ENCODE data around the gene VWA7.
"Not testable (repeated sequence)": the region's sequence is repeated elsewhere in the genome, so short reads cannot be mapped to it uniquely, and the experiment has no call there.

VWA7 gene, protein sequence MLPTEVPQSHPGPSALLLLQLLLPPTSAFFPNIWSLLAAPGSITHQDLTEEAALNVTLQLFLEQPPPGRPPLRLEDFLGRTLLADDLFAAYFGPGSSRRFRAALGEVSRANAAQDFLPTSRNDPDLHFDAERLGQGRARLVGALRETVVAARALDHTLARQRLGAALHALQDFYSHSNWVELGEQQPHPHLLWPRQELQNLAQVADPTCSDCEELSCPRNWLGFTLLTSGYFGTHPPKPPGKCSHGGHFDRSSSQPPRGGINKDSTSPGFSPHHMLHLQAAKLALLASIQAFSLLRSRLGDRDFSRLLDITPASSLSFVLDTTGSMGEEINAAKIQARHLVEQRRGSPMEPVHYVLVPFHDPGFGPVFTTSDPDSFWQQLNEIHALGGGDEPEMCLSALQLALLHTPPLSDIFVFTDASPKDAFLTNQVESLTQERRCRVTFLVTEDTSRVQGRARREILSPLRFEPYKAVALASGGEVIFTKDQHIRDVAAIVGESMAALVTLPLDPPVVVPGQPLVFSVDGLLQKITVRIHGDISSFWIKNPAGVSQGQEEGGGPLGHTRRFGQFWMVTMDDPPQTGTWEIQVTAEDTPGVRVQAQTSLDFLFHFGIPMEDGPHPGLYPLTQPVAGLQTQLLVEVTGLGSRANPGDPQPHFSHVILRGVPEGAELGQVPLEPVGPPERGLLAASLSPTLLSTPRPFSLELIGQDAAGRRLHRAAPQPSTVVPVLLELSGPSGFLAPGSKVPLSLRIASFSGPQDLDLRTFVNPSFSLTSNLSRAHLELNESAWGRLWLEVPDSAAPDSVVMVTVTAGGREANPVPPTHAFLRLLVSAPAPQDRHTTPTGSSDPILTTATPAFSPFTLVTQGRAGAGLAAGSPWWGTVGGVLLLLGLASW

DNA sequence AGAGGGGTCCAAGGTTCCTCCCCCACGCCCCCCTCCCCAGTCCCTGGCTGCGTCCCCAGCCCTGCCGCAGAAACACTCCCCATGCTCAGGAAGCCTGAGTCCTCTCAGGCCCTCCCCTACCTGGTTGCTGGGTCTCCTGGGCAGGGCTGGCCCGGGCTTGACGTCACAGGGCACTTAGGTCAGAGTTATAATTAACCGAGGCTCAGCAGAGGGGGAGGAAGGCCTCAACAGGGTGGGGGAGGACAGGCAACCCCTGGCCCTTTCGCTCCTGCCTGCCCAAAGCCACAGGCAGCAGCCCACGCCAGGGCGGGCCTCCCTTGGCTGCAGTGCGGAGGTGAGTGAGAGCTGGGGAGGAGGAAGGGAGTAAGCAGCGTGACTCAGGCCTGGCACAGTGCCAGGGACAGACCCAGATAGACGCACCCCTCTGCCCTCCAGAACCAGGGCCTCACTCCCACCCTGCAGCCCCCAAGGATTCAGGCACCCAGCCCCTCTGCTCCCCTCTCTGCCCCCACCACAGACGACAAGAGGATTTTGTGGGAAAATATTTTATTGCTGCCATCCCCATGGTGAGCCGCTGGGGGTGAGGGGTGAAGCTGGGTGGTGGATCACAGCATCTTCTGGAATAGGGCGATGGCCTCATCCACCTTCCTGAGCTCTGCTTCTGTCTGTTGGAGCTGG lies at the start of gene VWA7:
Gene VWA7 (minus strand): TSS at position 340 of the 678 bp plus-strand sequence. CDS start 549 bp downstream, outside the sequence.
- peak; percentile 75 for DNase-seq (ENCODE audit: low spot score)

DNA sequence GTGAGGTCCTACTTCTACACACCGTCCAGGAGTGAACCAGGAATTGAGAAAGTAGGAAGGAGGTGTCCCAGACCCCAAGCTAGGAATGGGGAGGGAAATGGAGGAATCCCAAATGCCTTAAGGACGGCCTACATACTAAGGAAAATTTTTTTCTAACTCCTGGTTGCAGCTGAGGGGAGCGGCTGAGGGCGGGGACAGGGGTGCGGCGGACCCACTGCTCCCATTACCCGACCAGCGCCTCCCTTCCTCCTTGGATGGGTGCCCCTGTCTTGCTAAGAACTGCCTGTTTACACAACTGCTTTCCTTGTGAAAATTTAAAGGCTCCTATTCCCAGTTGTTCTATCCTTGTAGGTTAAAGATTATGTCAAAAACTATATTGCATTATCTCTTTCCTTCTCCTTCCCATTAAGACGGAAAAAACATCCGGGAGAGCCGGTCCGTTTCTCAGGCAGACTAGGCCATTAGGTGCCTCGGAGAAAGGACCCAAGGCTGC lies 49.7 kb upstream of the VWA7 start:
- no peak for DNase-seq (ENCODE audit: low spot score)

DNA sequence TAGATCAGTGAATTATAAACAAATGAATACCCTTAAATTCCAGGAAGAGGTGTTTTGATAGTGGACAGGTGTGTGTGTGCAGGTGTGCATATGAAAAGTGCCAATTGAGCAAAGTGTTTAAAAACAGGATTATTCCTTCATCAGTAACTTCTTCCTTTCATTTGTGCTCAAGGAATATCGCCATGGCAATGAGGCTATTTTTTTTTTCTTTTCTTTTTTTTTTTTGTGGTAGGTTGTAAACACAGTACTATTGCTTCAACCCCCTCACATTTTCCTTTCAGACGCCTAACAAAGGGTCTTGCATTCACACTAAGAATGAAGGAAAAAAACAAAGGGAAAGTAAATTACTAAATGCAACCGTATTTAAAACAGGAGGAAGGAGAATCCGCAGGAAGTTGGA lies 48.4 kb upstream of the VWA7 start:
- DNase-seq (ENCODE audit: low spot score), result no peak

DNA sequence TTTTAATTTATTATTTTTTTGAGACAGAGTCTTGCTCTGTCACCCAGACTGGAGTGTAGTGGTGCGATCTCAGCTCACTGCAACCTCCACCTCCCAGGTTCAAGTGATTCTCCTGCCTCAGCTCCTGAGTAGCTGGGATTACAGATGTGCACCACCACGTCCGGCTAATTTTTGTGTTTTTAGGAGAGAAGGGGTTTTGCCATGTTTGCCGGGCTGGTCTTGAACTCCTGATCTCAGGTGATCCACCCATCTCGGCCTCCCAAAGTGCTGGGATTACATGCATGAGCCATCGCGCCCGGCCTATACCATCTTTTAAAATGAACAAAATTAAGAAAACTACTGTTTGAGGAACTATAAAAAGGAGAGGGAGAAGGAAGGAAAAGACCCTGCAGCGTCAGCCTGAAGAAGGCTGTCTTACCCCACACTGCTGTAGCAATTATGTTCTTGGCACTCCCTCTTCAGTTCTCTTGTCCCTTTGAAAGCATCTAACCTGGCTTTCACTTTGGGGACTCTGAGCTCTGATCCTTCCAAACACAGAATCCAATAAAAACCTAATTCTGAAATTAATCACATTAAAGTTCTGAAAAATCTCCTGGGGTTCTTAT lies 46.6 kb upstream of the VWA7 start:
- not testable (repeated sequence) for DNase-seq (ENCODE audit: low spot score)

DNA sequence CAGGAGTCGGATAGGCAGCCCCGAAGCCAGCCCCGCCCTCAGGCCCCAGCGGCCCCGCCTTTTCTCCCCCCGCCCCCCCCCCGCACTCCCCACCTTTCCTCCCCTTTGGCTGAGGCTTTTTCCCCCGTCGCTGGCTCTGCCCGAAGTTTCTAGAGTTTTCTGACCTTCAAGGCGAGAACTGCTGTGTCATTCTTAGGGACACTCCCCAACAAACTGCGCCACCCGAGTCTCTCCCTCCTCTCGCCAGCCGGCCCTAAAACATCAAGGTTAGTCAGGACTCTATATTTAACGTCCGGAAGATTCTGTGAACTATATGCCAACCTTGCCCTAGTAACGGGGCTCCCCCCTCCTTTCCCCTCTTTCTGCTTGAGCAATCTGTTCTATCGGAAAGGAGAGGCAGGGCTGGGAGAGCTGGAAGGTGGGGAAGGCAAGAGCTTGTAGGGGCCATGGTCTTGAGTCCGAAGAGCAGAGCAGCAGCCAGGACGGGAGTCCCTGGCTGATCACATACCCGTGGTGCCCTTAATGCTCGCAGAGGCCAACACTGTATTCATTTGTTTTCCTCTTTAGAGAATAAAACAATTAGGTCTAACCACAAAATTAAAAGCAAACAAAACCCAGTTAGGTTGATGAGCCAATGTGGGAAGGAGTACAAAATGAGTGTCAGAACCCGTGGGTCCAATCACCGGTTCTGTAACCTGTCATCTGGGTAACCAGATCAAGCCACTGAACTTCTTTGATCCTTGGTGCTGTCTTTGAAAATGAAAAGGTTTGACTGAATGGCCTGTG lies 45.1 kb upstream of the VWA7 start:
- peak; percentile 68 for DNase-seq (ENCODE audit: low spot score)

DNA sequence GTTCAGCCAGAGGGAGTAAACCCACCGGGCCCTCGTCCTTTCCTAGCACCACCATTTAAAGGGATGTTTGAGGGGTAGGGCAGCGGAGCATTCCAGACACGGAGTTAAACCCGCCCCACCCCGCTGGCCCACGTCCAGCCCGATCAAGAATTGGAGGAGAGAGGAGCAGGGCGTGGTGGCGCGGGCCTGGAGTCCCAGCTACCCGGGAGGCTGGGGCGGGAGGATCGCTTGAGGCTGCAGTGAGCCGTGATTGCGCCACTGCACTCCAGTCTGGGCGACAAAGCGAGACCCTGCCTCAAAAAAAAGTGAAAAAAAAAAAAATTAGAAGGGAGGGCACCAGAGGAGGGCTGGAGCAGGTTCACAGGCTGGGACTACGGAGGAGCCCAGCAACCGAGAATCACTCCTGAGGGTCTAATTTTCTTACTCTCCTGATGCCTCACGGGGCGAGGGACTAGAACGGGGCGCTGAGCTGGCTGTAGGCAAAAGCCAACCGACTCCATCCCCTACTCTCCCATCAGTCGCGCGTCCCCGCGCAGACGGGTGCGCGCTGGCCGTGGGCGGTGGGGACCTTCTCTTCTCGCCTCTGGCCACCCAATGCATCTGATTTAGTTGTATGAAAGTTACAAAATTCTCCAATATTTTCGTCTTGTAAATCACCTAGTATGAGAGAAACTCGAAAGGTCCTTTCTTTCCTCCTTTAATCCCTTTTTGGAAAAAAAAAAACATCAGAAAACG lies 44.3 kb upstream of the VWA7 start:
- peak; percentile 30 for DNase-seq (ENCODE audit: low spot score)

DNA sequence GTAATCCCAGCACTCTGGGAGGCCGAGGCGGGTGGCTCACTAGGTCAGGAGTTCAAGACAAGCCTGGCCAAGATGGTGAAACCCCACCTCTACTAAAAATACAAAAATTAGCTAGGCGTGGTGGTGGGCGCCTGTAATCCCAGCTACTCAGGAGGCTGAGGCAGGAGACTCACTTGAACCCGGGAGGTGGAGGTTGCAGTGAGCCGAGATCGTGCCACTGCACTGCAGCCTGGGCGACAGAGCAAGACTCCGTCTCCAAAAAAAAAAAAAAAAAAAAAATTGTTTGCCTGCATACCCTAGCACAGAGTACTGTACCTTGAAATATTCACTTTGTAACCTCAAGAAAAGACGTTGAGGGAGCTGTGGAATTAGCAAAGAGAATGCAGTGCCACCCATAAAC lies 43.3 kb upstream of the VWA7 start:
- not testable (repeated sequence) for DNase-seq (ENCODE audit: low spot score)

DNA sequence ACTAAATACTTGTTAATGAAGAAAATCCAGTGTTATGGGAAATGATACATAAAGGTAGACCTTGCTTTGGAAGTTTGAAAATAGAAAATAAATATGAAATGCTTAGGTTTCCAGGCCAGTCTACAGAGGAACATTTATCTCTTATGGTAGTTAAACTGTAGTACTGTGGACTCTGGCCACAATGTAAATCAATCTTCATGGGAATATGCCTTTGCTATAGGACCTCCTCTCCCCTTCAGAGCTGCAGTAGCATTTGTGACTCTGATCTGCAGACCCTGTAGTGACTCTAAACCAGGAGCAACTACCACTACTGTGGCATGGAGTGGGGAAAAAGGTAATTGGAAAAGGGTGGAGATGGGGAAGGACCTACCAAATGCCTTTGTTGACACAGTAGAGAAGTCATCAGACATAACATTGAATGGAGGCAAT lies 42.8 kb upstream of the VWA7 start:
- no peak for DNase-seq (ENCODE audit: low spot score)

DNA sequence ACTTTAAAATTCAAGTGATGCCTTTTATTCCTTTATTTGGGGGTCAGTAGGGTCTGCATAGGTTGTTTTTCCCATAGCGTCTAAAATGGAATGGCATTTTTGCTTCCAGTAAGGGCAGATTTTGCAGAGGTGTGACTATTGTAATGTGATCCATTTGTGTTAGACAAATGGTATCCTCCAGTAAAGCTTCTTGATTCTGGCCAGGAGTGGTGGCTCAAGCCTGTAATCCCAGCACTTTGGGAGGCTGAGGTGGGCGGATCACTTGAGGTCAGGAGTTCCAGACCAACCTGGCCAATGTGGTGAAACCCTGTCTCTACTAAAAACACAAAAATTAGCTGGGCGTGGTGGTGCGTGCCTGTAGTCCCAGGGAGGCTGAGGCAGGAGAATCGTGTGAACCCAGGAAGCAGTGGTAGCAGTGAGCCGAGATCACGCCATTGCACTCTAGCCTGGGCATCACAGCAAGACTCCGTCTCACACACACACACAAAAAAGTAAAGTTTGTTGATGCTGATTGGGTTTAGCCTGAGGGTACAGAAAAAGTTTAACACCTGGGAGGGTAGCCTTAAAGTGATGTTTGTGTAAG lies 40.9 kb upstream of the VWA7 start:
- not testable (repeated sequence) for DNase-seq (ENCODE audit: low spot score)

DNA sequence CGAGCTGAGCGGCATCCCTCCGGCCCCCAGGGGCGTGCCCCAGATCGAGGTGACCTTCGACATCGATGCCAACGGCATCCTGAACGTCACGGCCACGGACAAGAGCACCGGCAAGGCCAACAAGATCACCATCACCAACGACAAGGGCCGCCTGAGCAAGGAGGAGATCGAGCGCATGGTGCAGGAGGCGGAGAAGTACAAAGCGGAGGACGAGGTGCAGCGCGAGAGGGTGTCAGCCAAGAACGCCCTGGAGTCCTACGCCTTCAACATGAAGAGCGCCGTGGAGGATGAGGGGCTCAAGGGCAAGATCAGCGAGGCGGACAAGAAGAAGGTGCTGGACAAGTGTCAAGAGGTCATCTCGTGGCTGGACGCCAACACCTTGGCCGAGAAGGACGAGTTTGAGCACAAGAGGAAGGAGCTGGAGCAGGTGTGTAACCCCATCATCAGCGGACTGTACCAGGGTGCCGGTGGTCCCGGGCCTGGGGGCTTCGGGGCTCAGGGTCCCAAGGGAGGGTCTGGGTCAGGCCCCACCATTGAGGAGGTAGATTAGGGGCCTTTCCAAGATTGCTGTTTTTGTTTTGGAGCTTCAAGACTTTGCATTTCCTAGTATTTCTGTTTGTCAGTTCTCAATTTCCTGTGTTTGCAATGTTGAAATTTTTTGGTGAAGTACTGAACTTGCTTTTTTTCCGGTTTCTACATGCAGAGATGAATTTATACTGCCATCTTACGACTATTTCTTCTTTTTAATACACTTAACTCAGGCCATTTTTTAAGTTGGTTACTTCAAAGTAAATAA lies 40.2 kb upstream of the VWA7 start:
- peak; percentile 65 for DNase-seq (ENCODE audit: low spot score)

DNA sequence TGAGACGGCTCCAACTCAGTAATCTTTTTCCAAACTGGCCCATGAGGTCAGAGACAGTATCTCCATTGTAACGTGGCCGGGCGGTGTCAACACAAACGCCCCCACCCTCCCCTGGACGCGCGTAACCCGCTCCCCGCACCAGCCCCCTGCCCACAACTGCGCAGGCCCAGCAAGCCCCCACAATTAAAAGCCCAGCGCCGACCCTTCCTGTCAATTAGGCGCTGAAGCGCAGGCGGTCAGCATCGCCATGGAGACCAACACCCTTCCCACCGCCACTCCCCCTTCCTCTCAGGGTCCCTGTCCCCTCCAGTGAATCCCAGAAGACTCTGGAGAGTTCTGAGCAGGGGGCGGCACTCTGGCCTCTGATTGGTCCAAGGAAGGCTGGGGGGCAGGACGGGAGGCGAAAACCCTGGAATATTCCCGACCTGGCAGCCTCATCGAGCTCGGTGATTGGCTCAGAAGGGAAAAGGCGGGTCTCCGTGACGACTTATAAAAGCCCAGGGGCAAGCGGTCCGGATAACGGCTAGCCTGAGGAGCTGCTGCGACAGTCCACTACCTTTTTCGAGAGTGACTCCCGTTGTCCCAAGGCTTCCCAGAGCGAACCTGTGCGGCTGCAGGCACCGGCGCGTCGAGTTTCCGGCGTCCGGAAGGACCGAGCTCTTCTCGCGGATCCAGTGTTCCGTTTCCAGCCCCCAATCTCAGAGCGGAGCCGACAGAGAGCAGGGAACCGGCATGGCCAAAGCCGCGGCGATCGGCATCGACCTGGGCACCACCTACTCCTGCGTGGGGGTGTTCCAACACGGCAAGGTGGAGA lies 38.1 kb upstream of the VWA7 start, which contains the start of the genes HSPA1A and HSPA1L:
Gene HSPA1A (plus strand): TSS at position 519 of the 814 bp plus-strand sequence. CDS start 214 bp downstream, at position 733.
Gene HSPA1L (minus strand): TSS at position 259 of the 814 bp plus-strand sequence. CDS start 3,311 bp downstream, outside the sequence.
- DNase-seq (ENCODE audit: low spot score), result peak; percentile 84

DNA sequence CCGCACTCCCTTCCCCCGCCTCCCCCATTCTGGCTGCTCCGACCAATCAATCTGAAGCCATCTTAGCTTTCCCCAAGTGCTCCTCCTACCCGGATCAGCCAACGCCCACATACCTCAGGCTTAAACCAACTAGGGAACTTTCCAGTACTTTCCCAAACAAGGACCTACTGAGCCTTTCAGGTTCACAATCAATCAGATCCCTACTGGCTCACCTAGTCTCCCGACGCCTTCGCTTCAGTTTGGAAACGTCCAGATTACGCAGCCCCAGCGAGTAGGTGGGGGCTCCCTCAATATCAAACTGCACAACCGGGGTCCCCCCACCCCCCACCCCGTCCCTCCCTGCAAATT lies 37.5 kb upstream of the VWA7 start:
- peak; percentile 73 for DNase-seq (ENCODE audit: low spot score)

DNA sequence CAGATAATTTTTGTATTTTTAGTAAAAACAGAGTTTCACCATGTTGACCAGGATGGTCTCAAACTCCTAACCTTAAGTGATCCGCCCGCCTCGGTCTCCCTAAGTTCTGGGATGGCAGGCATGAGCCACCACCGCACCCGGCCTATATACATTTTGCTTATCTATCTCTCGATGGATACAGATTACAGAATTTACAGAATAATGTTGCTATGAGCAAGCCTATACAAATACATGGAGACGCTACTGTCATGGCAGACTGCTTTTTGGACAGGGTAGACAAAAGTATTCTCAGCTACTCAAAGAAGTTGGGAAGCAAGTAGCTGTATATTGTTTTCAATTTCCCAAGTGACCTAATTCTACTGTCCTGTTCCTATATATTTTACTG lies 36.3 kb upstream of the VWA7 start:
- DNase-seq (ENCODE audit: low spot score), result no peak

DNA sequence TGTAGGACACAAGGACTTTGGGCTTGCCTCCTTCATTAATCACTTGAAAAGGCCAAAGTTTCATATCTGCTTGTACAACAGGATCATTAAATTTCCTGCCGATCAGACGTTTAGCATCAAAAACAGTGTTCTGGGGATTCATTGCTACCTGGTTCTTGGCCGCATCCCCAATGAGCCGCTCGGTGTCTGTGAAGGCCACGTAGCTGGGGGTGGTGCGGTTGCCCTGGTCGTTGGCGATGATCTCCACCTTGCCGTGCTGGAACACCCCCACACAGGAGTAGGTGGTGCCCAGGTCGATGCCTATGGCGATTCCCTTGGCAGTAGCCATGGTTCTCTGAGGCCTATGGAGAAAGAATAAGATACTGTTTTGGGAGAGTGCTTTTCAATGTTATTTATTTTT lies 34.5 kb upstream of the VWA7 start:
- no peak for DNase-seq (ENCODE audit: low spot score)

DNA sequence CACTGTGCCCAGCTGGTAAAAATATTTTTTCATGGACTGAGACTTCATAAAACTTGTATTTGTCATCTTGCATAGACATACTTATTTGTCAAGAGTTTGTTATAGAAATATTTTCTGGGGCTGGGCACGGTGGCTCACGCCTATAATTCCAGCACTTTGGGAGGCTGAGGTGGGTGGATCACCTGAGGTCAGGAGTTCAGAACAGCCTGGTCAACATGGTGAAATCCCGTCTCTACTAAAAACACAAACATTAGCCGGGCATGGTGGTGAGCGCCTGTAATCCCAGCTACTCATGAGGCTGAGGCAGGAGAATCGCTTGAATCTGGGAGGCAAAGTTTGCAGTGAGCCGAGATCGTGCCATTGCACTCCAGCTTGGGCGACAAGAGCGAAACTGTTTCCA lies 31.5 kb upstream of the VWA7 start:
- DNase-seq (ENCODE audit: low spot score), result not testable (repeated sequence)

DNA sequence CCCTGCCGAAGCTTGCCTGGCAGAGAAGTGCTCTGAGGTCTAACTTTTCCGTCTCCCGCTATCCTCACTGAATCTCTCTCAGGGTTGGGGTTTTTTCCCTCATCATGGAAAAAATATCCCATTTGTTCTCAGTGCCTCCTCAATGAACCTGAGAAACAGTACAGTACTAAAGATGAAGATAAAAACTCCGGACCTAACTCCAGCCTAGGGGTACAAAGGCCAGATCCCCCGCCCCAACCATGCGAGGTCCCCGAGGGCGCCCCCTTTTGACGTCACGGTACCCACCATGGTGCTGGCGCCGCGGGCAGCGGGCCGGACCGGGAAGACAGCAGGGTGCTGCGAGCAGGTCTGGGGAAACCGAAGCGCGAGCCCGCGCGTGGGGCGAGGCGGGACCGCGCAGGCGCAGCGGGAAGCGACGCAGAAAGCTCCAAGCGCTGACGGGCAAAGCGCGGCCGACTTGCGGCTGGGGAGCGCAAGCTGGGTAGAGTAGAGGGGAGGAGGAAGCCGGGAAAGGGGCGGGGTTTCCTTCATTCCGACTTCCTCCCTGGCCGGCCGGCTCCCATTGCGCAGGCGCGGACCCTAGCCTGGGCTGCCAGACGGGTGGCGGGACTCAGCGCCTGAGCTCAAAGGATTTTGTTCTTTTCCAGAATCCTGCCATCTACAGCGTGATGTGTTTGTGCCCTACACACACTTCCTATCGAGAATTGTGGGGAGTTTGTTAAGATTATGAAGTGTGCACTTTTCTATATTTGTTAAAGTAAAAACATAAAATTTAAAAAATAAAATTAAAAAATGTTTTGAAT lies 29.5 kb upstream of the VWA7 start, which contains the start of gene LSM2:
Gene LSM2 (minus strand): TSS at position 497 of the 803 bp plus-strand sequence. CDS start 209 bp downstream, at position 288.
- DNase-seq (ENCODE audit: low spot score), result peak; percentile 97

DNA sequence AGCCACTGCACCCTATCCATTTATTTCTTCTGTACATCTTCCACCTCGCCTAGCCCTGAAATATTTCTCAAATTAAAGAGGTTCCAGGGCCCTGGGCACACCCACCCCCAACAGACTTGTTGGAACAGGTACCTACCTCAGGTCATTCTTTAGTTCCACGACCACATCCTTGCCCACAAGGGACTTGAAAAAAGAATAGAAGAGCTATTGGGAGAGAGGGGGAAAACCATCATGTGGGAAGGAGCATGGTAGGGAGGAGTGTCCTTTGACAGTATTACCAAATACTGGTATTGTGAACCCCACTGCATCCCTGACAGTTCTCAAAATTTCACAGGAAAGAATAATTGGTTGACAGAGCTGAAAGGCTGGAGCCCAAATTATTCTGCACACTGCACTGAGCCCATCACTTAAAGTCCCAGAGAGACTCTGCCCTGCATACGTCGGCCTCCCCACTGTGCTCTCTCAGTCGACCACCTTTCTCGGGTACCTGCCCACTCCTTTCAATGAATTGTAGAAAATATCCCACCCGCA lies 28.9 kb upstream of the VWA7 start:
- no peak for DNase-seq (ENCODE audit: low spot score)

Data from CD4-positive, alpha-beta T cell treated with Interleukin-2 at 100 ng/mL for 4 hours (primary cell).